Keratinocyte (primary cell): ENCODE measurements around the gene RNPS1. TPM values are rescaled to one million over a fixed set of nuclear protein-coding genes. Genes with fewer than 3 reads are reported as not detected.
A peak's percentile ranks its signal among the peaks of the same experiment; 100 is the strongest.

Experiments used
- DNase-seq: peaks from one replicate; pipeline ENCODE4 v3.0.0-alpha.2; 2011; ENCODE audit warnings: low read depth, missing footprints, low spot score
- FAIRE-seq: peaks from 2 replicates; lab custom pipeline; 2011; peaks lifted over from hg19 to GRCh38; lab: Jason Lieb, UNC
- H2AFZ ChIP-seq: 2 replicates; pipeline ENCODE4 v1.6.0; 2012; ENCODE audit warnings: low read length, control low read depth, inconsistent platforms; ENCODE audit not compliant: control insufficient read depth
- H3K27ac ChIP-seq: 2 replicates; pipeline ENCODE4 v1.5.1; 2011; ENCODE audit warnings: low read length; ENCODE audit not compliant: control insufficient read depth, insufficient read depth
- H3K27me3 ChIP-seq: 3 replicates; pipeline ENCODE4 v1.6.0; 2011; ENCODE audit warnings: low read length; ENCODE audit not compliant: control insufficient read depth, insufficient read depth; ENCODE audit errors: extremely low read depth
- H3K36me3 ChIP-seq, 2 experiments: 2 replicates in 1 of 2; 3 replicates in 1 of 2; pipeline ENCODE4 v1.5.1; 2011; ENCODE audit warnings: low read length in 2 of 2, mild to moderate bottlenecking in 1 of 2; ENCODE audit not compliant: control insufficient read depth in 2 of 2, insufficient read depth in 2 of 2; ENCODE audit errors: extremely low read depth in 1 of 2
- H3K4me1 ChIP-seq: 3 replicates; pipeline ENCODE4 v1.5.1; 2011; ENCODE audit warnings: low read length; ENCODE audit not compliant: control insufficient read depth, insufficient read depth; ENCODE audit errors: extremely low read depth
- H3K4me2 ChIP-seq: 3 replicates; pipeline ENCODE4 v1.6.0; 2011; ENCODE audit warnings: low read depth, low read length; ENCODE audit not compliant: control insufficient read depth, insufficient read depth; ENCODE audit errors: extremely low read depth
- H3K4me3 ChIP-seq, 3 experiments: fragments of 200-600 bp in 1 of 3; sonication (generic) in 1 of 3; 2 replicates in 2 of 3; 3 replicates in 1 of 3; pipeline ENCODE4 v1.5.1; 2011 to 2016; ENCODE audit warnings: low read length in 3 of 3, mild to moderate bottlenecking in 3 of 3, control low read depth in 2 of 3, inconsistent platforms in 1 of 3, low read depth in 1 of 3, mixed read lengths in 1 of 3, mixed run types in 1 of 3, moderate library complexity in 1 of 3; ENCODE audit not compliant: control insufficient read depth in 2 of 3, insufficient read depth in 2 of 3; ENCODE audit errors: extremely low read depth in 1 of 3
- H3K79me2 ChIP-seq: 2 replicates; pipeline ENCODE4 v1.6.0; 2012; ENCODE audit warnings: low read length; ENCODE audit not compliant: control insufficient read depth, insufficient read depth
- H3K9ac ChIP-seq: 3 replicates; pipeline ENCODE4 v1.6.0; 2011; ENCODE audit warnings: low read length; ENCODE audit not compliant: control insufficient read depth, insufficient read depth; ENCODE audit errors: extremely low read depth
- H3K9me1 ChIP-seq: 3 replicates; pipeline ENCODE4 v1.6.0; 2011; ENCODE audit warnings: low read length; ENCODE audit not compliant: control insufficient read depth, insufficient read depth; ENCODE audit errors: extremely low read depth
- H3K9me3 ChIP-seq: 2 replicates; pipeline ENCODE4 v1.5.1; 2012; ENCODE audit warnings: low read depth, low read length; ENCODE audit not compliant: control insufficient read depth
- H4K20me1 ChIP-seq: 3 replicates; pipeline ENCODE4 v1.6.0; 2011; ENCODE audit warnings: low read length; ENCODE audit not compliant: control insufficient read depth, insufficient read depth; ENCODE audit errors: extremely low read depth
- EZH2 ChIP-seq: IDR thresholded peaks from one replicate; pipeline ENCODE4 v1.6.1; 2012; ENCODE audit warnings: inconsistent platforms, mild to moderate bottlenecking, low read length, moderate library complexity
- dilution Hi-C: fragments of 300-500 bp; cut with MboI; formaldehyde crosslinking; loops from one replicate; pipeline ENCODE4 v1.7.0; 2020; ENCODE audit warnings: low sequenced_read_pairs; ENCODE audit not compliant: extremely low pct_ligation_motif_present
- polyA plus RNA-seq, 5 experiments: library from polyadenylated mRNA; depleted of rRNA in 3 of 5; stranded (reverse) in 3 of 5; stranded (forward) in 1 of 5; unstranded in 1 of 5; fragments of >200 nt; gene quantifications; 1 replicate in 1 of 5; 2 replicates in 3 of 5; 3 replicates in 1 of 5; pipeline versions ENCODE4 v1.2.1 to v1.2.3, GENCODE V29; 2011 to 2012; ENCODE audit warnings: missing spikeins in 2 of 5, low read depth in 1 of 5, low replicate concordance in 1 of 5
- TF ChIP-seq, protein P1 (sequence below), 3 experiments: IDR thresholded peaks in 1 of 3; conservative IDR thresholded peaks in 1 of 3; optimal IDR thresholded peaks in 1 of 3; 2 replicates in 2 of 3; 3 replicates in 1 of 3; pipeline versions ENCODE3 to v1.5.1; 2011; ENCODE audit warnings: low read length in 3 of 3, mild to moderate bottlenecking in 3 of 3, moderate library complexity in 2 of 3, control low read depth in 1 of 3, inconsistent platforms in 1 of 3; ENCODE audit not compliant: insufficient read depth in 2 of 3; ENCODE audit errors: extremely low read depth in 1 of 3

RNPS1 gene
- polyA plus RNA-seq, 1 donor (not counting 4 experiments of a cell fraction or from before 2014, with no cell fraction given), result 89.4 TPM

- peaks cover 26 to 52% of the 10 kb centered on the region in 2 experiments for H3K36me3 ChIP-seq
Observed at GRCh38 chr16:2232094-2232990, 35.6 kb downstream of the RNPS1 start.

DNA sequence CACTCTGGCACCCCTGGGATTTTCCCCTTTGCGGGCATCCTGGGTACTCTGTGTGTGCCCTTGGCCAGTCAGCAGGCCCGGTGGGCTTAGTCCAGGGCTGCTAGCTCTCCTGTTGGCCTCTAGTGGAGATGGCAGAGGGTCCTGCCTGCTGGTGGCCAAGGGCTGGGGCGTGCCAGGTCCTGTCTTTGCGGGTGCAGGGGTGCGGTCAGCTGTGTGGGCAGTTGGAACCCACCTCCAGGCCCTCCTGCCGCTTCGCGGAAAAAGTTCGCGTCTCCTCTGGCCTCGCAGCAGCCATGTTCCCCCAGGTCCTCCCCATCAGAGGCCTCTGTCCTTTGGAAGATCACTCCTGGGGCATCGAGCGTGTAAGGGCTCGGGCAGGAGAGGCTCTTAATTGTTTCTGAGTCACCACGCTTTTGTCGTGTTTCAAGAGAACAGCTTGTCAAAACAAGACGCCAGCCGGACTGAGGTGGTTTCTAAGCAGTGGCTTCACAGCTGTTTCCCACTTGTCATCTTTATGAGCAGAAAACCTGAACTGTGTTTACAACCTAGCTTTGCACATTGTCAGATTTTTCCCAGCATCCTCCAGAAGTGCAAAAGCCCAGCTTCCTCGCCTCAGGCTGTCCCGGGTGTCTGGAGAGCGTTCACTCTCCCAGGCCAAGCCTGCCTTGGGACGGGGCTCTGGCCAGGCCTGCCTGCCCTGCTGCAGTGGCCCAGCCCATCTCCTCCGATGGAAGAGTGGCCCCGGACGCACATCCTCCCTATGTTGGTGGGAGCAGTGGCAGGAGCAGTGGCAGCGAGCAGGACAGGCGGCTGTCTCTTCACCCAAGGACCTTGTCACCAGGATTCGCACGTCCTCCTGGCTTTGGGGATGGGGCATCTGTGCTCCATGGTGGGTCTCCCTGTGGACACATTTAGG lies 36.7 kb downstream of the RNPS1 start:
- Histone ChIP-seq H3K79me2 (peaks cover 20% of the 10 kb centered on the region), H4K20me1 (peaks cover 9% of the 10 kb centered on the region), H3K4me2 (peak overlapping the region; percentile 3), H3K4me1 (peaks cover 14% of the 10 kb centered on the region), H3K9me1 (peaks cover 3% of the 10 kb centered on the region), H3K27ac (no peak overlapping the region), H3K9ac (no peak overlapping the region), H3K4me3 (no peak overlapping the region), H3K9me3 (no peaks in the 10 kb centered on the region), H3K27me3 (peaks cover 8% of the 10 kb centered on the region), H2AFZ (no peak overlapping the region), H3K36me3 (peaks cover 26 to 53% of the 10 kb centered on the region in 2 experiments)
- dilution Hi-C loops, result no loop called here
- DNase-seq (no peak), FAIRE-seq (peak; percentile 9)
- no peak for TF ChIP-seq EZH2
- TF ChIP-seq, protein P1, sequence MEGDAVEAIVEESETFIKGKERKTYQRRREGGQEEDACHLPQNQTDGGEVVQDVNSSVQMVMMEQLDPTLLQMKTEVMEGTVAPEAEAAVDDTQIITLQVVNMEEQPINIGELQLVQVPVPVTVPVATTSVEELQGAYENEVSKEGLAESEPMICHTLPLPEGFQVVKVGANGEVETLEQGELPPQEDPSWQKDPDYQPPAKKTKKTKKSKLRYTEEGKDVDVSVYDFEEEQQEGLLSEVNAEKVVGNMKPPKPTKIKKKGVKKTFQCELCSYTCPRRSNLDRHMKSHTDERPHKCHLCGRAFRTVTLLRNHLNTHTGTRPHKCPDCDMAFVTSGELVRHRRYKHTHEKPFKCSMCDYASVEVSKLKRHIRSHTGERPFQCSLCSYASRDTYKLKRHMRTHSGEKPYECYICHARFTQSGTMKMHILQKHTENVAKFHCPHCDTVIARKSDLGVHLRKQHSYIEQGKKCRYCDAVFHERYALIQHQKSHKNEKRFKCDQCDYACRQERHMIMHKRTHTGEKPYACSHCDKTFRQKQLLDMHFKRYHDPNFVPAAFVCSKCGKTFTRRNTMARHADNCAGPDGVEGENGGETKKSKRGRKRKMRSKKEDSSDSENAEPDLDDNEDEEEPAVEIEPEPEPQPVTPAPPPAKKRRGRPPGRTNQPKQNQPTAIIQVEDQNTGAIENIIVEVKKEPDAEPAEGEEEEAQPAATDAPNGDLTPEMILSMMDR (optimal IDR thresholded peaks at IDR 0.05 in 1 of 3, IDR thresholded peaks at IDR 0.05 in 1 of 3, conservative IDR thresholded peaks at IDR 0.05 in 1 of 3; ENCODE audit: extremely low read depth in 1 of 3, insufficient read depth in 2 of 3, low read length in 3 of 3), result no peak

More at GRCh38 chr16:2232094-2232990, 35.6 kb downstream of the RNPS1 start:
- FAIRE-seq (no peak), DNase-seq (no peak)
- TF ChIP-seq, protein P1 (optimal IDR thresholded peaks at IDR 0.05 in 1 of 3, IDR thresholded peaks at IDR 0.05 in 1 of 3, conservative IDR thresholded peaks at IDR 0.05 in 1 of 3; ENCODE audit: extremely low read depth in 1 of 3, insufficient read depth in 2 of 3, low read length in 3 of 3), result no peak
- no peak for TF ChIP-seq EZH2
- dilution Hi-C loops, result no loop called here
- Histone ChIP-seq H3K4me1 (peaks cover 11% of the 10 kb centered on the region), H2AFZ (no peak overlapping the region), H3K4me2 (no peak overlapping the region), H3K9ac (no peak overlapping the region), H3K79me2 (peaks cover 11% of the 10 kb centered on the region), H3K4me3 (no peak overlapping the region), H3K27me3 (peaks cover 19% of the 10 kb centered on the region), H3K9me3 (no peaks in the 10 kb centered on the region), H3K27ac (no peak overlapping the region), H4K20me1 (peaks cover 10% of the 10 kb centered on the region), H3K9me1 (peaks cover 3% of the 10 kb centered on the region)
